ENCODE data around the gene TCF12.

TCF12 gene

DNA sequence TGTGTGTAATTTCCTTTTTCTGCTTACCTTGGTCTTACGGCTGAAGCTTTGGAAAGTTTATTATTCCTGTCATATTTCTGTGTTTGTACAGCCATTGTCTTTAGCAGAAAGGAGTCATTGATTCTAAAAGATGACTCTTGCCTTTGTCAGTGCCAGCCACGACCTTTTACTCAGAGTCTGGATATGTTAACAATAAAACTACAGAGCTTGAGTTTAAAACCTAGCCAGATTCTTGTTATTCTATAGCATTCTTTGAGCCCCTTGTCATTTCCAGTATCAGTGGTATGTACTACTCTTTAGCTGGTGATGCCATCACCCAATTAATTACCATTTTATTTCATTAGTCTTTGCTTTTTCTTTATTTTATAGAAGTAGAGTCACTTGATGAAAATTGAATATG lies 142.4 kb downstream of the TCF12 start:
- TF ChIP-seq, protein P1, sequence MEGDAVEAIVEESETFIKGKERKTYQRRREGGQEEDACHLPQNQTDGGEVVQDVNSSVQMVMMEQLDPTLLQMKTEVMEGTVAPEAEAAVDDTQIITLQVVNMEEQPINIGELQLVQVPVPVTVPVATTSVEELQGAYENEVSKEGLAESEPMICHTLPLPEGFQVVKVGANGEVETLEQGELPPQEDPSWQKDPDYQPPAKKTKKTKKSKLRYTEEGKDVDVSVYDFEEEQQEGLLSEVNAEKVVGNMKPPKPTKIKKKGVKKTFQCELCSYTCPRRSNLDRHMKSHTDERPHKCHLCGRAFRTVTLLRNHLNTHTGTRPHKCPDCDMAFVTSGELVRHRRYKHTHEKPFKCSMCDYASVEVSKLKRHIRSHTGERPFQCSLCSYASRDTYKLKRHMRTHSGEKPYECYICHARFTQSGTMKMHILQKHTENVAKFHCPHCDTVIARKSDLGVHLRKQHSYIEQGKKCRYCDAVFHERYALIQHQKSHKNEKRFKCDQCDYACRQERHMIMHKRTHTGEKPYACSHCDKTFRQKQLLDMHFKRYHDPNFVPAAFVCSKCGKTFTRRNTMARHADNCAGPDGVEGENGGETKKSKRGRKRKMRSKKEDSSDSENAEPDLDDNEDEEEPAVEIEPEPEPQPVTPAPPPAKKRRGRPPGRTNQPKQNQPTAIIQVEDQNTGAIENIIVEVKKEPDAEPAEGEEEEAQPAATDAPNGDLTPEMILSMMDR (IDR thresholded peaks at IDR 0.05), result no peak

DNA sequence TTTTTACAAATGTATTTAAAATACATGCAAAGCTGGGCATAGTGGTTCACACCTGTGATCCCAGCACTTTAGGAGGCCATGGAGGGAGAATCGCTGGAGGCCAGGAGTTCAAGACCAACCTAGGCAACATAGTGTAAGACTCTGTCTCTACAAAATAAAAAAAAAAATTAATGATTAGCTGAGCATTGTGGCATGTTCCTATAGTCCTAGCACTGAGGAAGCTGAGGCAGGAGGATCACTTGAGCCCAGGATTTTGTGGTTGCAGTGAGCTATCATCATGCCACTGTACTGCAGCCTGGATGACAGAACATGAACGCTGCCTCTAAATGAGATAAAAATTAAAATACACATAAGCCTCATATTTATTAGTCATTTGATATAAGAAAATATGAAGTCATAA lies 142.8 kb downstream of the TCF12 start:
- TF ChIP-seq, protein P1 (IDR thresholded peaks at IDR 0.05), result no peak

DNA sequence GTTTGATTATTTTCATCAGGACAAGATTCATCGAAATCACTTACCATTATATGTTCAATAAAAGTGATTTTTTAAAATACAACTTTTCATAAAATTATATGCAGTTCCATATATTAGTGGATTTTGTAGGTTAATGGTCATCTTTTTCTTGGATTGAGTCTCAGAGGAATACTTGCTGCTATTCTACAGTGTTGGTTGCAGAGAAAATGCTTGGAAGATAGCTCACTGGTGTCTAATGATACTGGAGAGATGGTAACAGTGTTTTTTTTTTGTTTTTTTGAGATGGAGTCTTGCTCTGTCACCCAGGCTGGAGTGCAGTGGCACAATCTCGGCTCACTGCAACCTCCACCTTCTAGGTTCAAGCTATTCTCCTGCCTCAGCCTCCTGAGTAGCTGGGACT lies 143.3 kb downstream of the TCF12 start:
- TF ChIP-seq, protein P1 (IDR thresholded peaks at IDR 0.05), result no peak

DNA sequence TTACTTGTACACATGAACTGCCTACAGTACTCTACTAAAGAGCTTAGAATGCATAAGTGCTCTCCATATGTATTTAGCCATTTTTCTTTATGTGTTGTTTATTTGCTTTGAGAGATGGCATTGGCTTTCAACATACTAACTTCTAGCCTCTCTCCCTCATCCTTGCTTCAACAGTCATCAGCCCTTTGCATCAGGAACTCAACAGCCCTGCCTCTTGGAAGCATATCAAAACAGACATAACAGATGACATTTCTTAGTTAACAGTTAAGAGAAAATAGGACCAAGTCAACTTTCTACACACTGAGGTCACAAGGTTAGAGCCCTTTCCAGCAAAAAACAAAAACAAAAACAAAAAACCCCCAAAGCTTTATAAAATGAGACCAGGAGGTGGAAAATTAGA lies 145.6 kb downstream of the TCF12 start:
- TF ChIP-seq, protein P1 (IDR thresholded peaks at IDR 0.05), result no peak

DNA sequence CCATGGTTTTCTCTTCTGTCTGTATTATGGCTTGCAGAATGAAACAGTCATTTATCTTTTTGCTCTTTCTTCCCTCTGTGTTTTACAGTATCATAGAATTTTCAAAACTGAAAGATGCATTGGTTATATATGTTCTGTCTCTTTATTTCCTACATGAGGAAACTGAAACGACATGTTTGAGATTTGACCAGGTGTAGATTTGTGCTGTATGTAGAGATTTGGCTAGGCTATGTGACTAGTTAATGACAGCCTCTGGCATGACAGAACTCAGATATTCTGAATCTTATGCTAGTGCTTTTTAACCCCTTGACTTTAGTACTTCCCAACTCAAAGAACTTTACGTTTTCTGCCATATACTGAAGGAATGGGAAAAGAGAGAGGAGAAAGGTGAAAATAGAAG lies 151.0 kb downstream of the TCF12 start:
- TF ChIP-seq, protein P1 (IDR thresholded peaks at IDR 0.05), result no peak

DNA sequence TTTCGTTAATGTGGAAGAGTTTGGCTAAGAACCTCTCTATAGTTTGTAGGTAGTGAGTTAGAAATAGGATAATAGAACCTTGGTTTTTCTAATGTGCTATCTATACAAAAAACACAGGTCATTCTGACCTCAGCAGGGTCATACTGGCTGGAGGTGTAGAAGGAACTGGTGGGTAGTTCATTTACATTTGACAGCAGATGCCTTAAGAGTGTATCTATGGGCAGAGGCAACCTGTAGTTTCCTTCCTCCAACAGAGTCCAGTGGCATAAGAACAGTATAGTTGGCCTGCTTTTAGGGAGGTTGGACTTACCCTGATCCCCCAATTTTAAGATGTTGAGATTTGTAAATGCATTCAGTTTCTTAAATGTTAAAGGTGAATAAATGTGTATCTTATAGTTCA lies 152.2 kb downstream of the TCF12 start:
- TF ChIP-seq, protein P1 (IDR thresholded peaks at IDR 0.05), result no peak

DNA sequence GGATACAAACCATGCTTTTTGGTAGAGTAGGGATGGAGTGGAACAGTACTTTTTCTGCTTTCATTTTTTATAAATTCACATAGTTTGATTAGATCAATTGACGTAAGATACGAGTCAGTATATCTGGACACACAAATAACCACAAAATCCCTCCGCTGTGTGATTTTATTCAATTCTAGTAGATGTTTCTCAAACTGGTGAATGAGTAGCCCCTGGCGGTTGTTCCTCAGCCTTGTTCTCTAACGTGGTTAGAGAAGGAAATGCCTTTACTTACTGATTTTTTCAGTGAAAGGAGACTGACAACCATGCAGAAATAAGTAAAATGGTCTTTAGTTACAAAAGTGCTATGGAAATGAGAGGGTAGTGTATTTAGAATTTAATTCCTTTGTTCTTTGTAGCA lies 161.0 kb downstream of the TCF12 start:
- TF ChIP-seq, protein P1 (IDR thresholded peaks at IDR 0.05), result no peak

DNA sequence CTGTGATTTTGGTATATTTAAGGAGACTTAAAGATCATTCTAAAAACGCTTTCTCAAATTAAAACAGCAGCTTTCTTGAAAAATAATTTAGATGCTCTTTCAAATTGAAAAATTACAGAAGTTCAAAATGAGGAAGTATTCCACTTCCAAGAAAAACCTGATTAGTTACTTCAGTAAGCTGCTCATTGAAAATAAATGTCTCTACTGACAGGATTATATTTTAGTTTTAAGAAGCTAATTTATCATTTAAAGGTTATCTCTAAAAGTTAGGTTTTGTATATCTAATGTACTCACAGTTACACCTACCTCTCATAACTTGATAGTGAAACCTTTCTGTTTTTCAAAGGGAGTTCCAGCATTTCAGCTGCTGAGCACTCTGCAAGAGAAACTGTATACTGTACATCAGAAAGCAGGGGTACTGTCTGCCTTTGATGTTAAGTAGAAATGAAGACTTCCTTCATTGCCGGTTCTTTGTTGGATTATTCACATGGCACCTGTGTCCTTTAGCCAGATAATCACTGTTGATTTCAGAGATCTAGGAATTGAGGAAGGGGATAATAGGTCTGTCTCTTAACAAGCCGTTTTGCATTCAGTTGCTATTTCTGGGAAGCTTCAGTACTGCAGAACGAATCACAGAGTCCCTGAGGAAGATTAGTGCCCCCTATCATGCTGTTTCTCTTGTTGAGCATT lies 161.6 kb downstream of the TCF12 start:
- TF ChIP-seq, protein P1 (IDR thresholded peaks at IDR 0.05), result no peak

All from LNCAP (cell line).